ENCODE data around the gene LPAR5.
"Not testable (repeated sequence)": the region's sequence is repeated elsewhere in the genome, so short reads cannot be mapped to it uniquely, and the experiment has no call there.

Gene LPAR5

DNA sequence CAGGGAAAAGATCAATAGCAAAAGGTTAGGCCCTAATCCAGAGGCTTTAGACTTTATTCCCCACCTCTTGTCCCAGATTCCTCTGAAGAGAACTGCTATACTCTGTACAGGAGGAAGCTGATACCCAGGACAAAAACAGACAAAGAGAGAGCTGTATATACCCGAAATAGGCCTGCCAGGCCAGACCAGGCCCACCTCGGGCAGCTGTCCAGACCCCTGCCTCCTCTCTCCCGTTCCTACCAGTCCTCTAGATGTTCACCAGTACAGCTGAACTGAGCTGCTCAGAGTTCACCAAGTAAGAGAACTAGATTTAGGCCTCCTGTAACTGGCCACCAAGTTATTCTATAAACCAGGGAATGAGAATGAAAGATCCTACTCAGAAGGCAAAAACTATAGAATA, 33.2 kb downstream of the LPAR5 start:
- H3K36me3 ChIP-seq (ENCODE audit: control insufficient read depth in 2 of 2, insufficient read depth in 1 of 2, low read length in 2 of 2) = peaks cover 51 to 85% of the 10 kb centered on the region in 2 experiments
- ChIA-PET CTCF (interaction anchor here (0.7 to 2.0 kb wide), 8 partner anchors 19 to 223 kb away, joined by 3 to 9 read pairs (median 4); no protein-coding TSS in a partner anchor), POLR2A (no interaction called here)
- peaks cover 13% of the 10 kb centered on the region for H3K4me1 ChIP-seq (ENCODE audit: control insufficient read depth, insufficient read depth, low read length)
- no peak overlapping the region for H3K27ac ChIP-seq (ENCODE audit: extremely low read depth, low read depth, low read length)
- no peak for TF ChIP-seq ZNF391 (tag by site-specific recombination; IDR thresholded peaks at IDR 0.05; ENCODE audit: borderline replicate concordance, low read depth)
- TF ChIP-seq ZXDB (tag by site-specific recombination; IDR thresholded peaks at IDR 0.05) = no peak
- TF ChIP-seq ZNF133 (tag by site-specific recombination; IDR thresholded peaks at IDR 0.05) = no peak
- no peak for TF ChIP-seq ZNF664 (tag by site-specific recombination; IDR thresholded peaks at IDR 0.05)
- TF ChIP-seq ZNF585B (tag by site-specific recombination; IDR thresholded peaks at IDR 0.05) = no peak
- no peak for TF ChIP-seq RBAK (tag by site-specific recombination; IDR thresholded peaks at IDR 0.05)
- no peak for TF ChIP-seq ZNF658 (tag by site-specific recombination; IDR thresholded peaks at IDR 0.05)
- no peak for TF ChIP-seq ZNF214 (tag by site-specific recombination; IDR thresholded peaks at IDR 0.05; ENCODE audit: borderline replicate concordance)
- TF ChIP-seq KLF9 (tag by site-specific recombination; IDR thresholded peaks at IDR 0.05; ENCODE audit: low read depth) = no peak
- no peak for TF ChIP-seq ZNF560 (tag by site-specific recombination; IDR thresholded peaks at IDR 0.05; ENCODE audit: borderline replicate concordance)
- H3K9me3 ChIP-seq (ENCODE audit: control insufficient read depth, insufficient read depth, low read depth, low read length) = no peaks in the 10 kb centered on the region
- no peak overlapping the region for H3K4me3 ChIP-seq (ENCODE audit: low read depth, low read length)

DNA sequence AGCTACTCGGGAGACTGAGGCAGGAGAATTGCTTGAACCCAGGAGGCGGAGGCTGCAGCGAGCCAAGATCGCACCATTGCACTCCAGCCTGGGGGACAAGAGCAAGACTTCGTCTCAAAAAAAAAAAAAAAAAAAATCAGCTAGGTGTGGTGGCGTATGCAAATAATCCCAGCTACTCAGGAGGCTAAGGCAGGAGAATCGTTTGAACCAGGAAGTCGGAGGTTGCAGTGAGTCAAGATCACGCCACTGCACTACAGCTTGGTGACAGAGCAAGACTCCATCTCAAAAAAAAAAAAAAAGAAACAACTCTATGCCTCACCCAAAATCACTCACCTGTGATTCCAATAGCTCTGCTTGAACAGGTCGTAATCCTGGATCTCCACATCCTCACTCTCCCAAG, 40.1 kb downstream of the LPAR5 start:
- CTCF ChIA-PET = interaction anchor here (1.1 to 1.5 kb wide), 2 partner anchors 10 to 89 kb away, joined by 3 read pairs; no protein-coding TSS in a partner anchor
- H3K9me3 ChIP-seq (ENCODE audit: control insufficient read depth, insufficient read depth, low read depth, low read length); H3K4me1 ChIP-seq (ENCODE audit: control insufficient read depth, insufficient read depth, low read length); H3K4me3 ChIP-seq (ENCODE audit: low read depth, low read length); H3K27ac ChIP-seq (ENCODE audit: extremely low read depth, low read depth, low read length): not testable (repeated sequence)
- H3K36me3 ChIP-seq (ENCODE audit: control insufficient read depth in 2 of 2, insufficient read depth in 1 of 2, low read length in 2 of 2) = peaks cover 78 to 96% of the 10 kb centered on the region in 2 experiments
- POLR2A ChIA-PET = interaction anchor here (0.6 to 1.0 kb wide), 5 partner anchors 9 to 94 kb away, joined by 3 to 6 read pairs (median 3); partner anchors contain the start of genes NOP2 and ZNF384

DNA sequence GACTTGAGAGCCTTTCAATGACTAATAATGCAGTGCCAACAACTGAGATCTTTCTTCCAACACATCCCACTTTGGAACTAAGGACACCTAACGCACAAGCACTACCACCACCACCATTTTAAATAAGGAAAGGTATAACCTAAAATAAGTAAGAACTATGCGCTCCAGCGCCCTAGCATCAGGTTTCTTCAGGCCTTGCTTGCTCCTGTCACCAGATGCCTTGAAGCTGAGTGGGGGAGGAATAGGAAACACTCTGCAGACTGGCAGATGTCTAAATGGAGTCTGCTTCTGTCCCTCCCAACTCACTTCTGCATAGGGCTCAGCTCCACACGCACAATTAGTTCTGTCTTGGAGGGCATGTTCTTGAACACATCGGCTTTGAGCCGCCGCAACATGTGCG, 43.7 kb downstream of the LPAR5 start:
- TF ChIP-seq, protein P1, sequence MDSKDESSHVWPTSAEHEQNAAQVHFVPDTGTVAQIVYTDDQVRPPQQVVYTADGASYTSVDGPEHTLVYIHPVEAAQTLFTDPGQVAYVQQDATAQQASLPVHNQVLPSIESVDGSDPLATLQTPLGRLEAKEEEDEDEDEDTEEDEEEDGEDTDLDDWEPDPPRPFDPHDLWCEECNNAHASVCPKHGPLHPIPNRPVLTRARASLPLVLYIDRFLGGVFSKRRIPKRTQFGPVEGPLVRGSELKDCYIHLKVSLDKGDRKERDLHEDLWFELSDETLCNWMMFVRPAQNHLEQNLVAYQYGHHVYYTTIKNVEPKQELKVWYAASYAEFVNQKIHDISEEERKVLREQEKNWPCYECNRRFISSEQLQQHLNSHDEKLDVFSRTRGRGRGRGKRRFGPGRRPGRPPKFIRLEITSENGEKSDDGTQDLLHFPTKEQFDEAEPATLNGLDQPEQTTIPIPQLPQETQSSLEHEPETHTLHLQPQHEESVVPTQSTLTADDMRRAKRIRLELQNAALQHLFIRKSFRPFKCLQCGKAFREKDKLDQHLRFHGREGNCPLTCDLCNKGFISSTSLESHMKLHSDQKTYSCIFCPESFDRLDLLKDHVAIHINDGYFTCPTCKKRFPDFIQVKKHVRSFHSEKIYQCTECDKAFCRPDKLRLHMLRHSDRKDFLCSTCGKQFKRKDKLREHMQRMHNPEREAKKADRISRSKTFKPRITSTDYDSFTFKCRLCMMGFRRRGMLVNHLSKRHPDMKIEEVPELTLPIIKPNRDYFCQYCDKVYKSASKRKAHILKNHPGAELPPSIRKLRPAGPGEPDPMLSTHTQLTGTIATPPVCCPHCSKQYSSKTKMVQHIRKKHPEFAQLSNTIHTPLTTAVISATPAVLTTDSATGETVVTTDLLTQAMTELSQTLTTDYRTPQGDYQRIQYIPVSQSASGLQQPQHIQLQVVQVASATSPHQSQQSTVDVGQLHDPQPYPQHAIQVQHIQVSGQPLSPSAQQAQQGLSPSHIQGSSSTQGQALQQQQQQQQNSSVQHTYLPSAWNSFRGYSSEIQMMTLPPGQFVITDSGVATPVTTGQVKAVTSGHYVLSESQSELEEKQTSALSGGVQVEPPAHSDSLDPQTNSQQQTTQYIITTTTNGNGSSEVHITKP (tag by site-specific recombination; IDR thresholded peaks at IDR 0.05) = no peak
- TF ChIP-seq, protein P2, sequence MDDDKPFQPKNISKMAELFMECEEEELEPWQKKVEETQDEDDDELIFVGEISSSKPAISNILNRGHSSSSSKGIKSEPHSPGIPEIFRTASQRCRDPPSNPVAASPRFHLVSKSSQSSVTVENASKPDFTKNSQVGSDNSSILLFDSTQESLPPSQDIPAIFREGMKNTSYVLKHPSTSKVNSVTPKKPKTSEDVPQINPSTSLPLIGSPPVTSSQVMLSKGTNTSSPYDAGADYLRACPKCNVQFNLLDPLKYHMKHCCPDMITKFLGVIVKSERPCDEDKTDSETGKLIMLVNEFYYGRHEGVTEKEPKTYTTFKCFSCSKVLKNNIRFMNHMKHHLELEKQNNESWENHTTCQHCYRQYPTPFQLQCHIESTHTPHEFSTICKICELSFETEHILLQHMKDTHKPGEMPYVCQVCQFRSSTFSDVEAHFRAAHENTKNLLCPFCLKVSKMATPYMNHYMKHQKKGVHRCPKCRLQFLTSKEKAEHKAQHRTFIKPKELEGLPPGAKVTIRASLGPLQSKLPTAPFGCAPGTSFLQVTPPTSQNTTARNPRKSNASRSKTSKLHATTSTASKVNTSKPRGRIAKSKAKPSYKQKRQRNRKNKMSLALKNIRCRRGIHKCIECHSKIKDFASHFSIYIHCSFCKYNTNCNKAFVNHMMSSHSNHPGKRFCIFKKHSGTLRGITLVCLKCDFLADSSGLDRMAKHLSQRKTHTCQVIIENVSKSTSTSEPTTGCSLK (tag by site-specific recombination; IDR thresholded peaks at IDR 0.05) = no peak
- Histone ChIP-seq H3K9me3 (ENCODE audit: control insufficient read depth, insufficient read depth, low read depth, low read length) (no peaks in the 10 kb centered on the region), H3K4me3 (ENCODE audit: low read depth, low read length) (no peak overlapping the region), H3K27ac (ENCODE audit: extremely low read depth, low read depth, low read length) (no peak overlapping the region), H3K4me1 (ENCODE audit: control insufficient read depth, insufficient read depth, low read length) (no peaks in the 10 kb centered on the region), H3K36me3 (ENCODE audit: control insufficient read depth in 2 of 2, insufficient read depth in 1 of 2, low read length in 2 of 2) (peaks cover 79 to 96% of the 10 kb centered on the region in 2 experiments)
- ChIA-PET CTCF (interaction anchor here (0.5 to 0.8 kb wide), 4 partner anchors 14 to 34 kb away, joined by 3 to 4 read pairs (median 3); no protein-coding TSS in a partner anchor), POLR2A (no interaction called here)

DNA sequence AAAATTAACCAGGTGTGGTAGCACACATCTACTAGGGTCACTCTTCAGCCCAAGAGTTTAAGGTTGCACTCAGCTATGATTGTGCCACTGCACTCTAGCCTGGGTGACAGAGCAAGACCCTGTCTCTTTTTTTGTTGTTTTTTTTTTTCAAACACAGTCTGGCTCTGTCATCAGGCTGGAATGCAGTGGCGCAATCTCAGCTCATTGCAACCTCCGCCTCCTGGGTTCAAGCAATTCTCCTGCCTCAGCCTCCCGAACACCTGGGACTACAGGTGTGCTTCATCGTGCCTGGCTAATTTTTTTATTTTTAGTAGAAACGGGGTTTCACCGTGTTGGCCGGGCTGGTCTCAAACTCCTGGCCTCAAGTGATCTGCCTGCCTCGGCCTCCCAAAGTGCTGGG, 49.2 kb downstream of the LPAR5 start:
- peaks cover 85 to 96% of the 10 kb centered on the region in 2 experiments for H3K36me3 ChIP-seq (ENCODE audit: control insufficient read depth in 2 of 2, insufficient read depth in 1 of 2, low read length in 2 of 2)
- POLR2A ChIA-PET = interaction anchor here (0.7 to 0.8 kb wide), 2 partner anchors 10 to 20 kb away, joined by 3 read pairs; no protein-coding TSS in a partner anchor
- H3K4me3 ChIP-seq (ENCODE audit: low read depth, low read length); H3K27ac ChIP-seq (ENCODE audit: extremely low read depth, low read depth, low read length); H3K4me1 ChIP-seq (ENCODE audit: control insufficient read depth, insufficient read depth, low read length); H3K9me3 ChIP-seq (ENCODE audit: control insufficient read depth, insufficient read depth, low read depth, low read length): not testable (repeated sequence)
- CTCF ChIA-PET = interaction anchor here (0.6 to 0.9 kb wide), 2 partner anchors 16 to 559 kb away, joined by 3 to 9 read pairs; no protein-coding TSS in a partner anchor
